ENCODE results near the gene MAN1A2.

MAN1A2 gene

GRCh38 chr1:117531222-117531621 is 164.0 kb downstream of the MAN1A2 start:
- H3K27ac ChIP-seq: no peak overlapping the region
- TF ChIP-seq ZFX (IDR thresholded peaks at IDR 0.05; ENCODE audit: borderline replicate concordance): no peak
- TF ChIP-seq CTCF (IDR thresholded peaks at IDR 0.05): no peak

GRCh38 chr1:117534995-117535467 is 167.8 kb downstream of the MAN1A2 start:
- no peak overlapping the region for H3K27ac ChIP-seq
- TF ChIP-seq ZFX (IDR thresholded peaks at IDR 0.05; ENCODE audit: borderline replicate concordance) (no peak), CTCF (IDR thresholded peaks at IDR 0.05) (peak; percentile 83)

GRCh38 chr1:117535821-117536220 is 168.6 kb downstream of the MAN1A2 start:
- TF ChIP-seq ZFX (IDR thresholded peaks at IDR 0.05; ENCODE audit: borderline replicate concordance) (no peak), CTCF (IDR thresholded peaks at IDR 0.05) (no peak)
- no peak overlapping the region for H3K27ac ChIP-seq

- peak overlapping the region; percentile 30 for H3K27ac ChIP-seq
- TF ChIP-seq CTCF (IDR thresholded peaks at IDR 0.05) (peak; percentile 46), ZFX (IDR thresholded peaks at IDR 0.05; ENCODE audit: borderline replicate concordance) (no peak)
Measured at GRCh38 chr1:117537291-117537920, 170.2 kb downstream of the MAN1A2 start.

- no peak for TF ChIP-seq CTCF (IDR thresholded peaks at IDR 0.05)
- no peak for TF ChIP-seq ZFX (IDR thresholded peaks at IDR 0.05; ENCODE audit: borderline replicate concordance)
- H3K27ac ChIP-seq: no peak overlapping the region
Measured at GRCh38 chr1:117540532-117540931, 173.3 kb downstream of the MAN1A2 start.

GRCh38 chr1:117541003-117541402 is 173.8 kb downstream of the MAN1A2 start:
- no peak for TF ChIP-seq ZFX (IDR thresholded peaks at IDR 0.05; ENCODE audit: borderline replicate concordance)
- TF ChIP-seq CTCF (IDR thresholded peaks at IDR 0.05): no peak
- H3K27ac ChIP-seq: no peak overlapping the region

- H3K27ac ChIP-seq: no peak overlapping the region
- TF ChIP-seq ZFX (IDR thresholded peaks at IDR 0.05; ENCODE audit: borderline replicate concordance): no peak
- no peak for TF ChIP-seq CTCF (IDR thresholded peaks at IDR 0.05)
Measured at GRCh38 chr1:117541585-117541984, 174.3 kb downstream of the MAN1A2 start.
